AG04450 (cell line): ENCODE measurements around the gene CES2. TPM values are rescaled to one million over a fixed set of nuclear protein-coding genes. Genes with fewer than 3 reads are reported as not detected.

Experiments
- CTCF ChIA-PET: fragments of 300-600, 350-600 bp; formaldehyde crosslinking; extraction: SDS; loops from one replicate; lab custom pipeline; 2022; ENCODE audit warnings: antibody characterized with exemption, inconsistent platforms; lab: Charles Lee
- POLR2A ChIA-PET: fragments of 350-600 bp; formaldehyde crosslinking; extraction: SDS; loops from one replicate; lab custom pipeline; 2021; ENCODE audit warnings: antibody characterized with exemption, inconsistent platforms; lab: Yijun Ruan, JAX
- DNase-seq: peaks from one replicate; pipeline ENCODE4 v3.0.0-alpha.2; 2011; ENCODE audit warnings: low read depth, low spot score
- H3K27ac ChIP-seq: one replicate; pipeline ENCODE4 v1.5.1; 2012; ENCODE audit warnings: low read depth, low read length, control low read depth
- H3K27me3 ChIP-seq: one replicate; pipeline ENCODE4 v1.6.0; 2012; ENCODE audit warnings: low read length; ENCODE audit not compliant: control insufficient read depth, insufficient read depth
- H3K4me3 ChIP-seq: 2 replicates; pipeline ENCODE4 v1.5.1; 2011; ENCODE audit warnings: mild to moderate bottlenecking, low read depth, low read length, control low read depth
- H3K9me3 ChIP-seq: 2 replicates; pipeline ENCODE4 v1.5.1; 2012; ENCODE audit warnings: low read length; ENCODE audit not compliant: control insufficient read depth, insufficient read depth
- CTCF ChIP-seq: IDR thresholded peaks from 2 replicates; pipeline ENCODE4 v1.5.1; 2011; ENCODE audit warnings: low read depth, low read length, control low read depth, inconsistent platforms
- polyA plus RNA-seq: library from polyadenylated mRNA; depleted of rRNA; stranded (reverse); fragments of >200 nt; gene quantifications from 2 replicates; pipeline ENCODE4 v1.2.3, GENCODE V29; 2011

Gene CES2
- polyA plus RNA-seq, 1 experiment = 20.7 TPM

- Histone ChIP-seq H3K9me3 (no peaks in the 10 kb centered on the region), H3K27me3 (no peaks in the 10 kb centered on the region), H3K27ac (peak overlapping the region; percentile 73), H3K4me3 (no peak overlapping the region)
- TF ChIP-seq CTCF = no peak
- POLR2A ChIA-PET = interaction anchor here (0.5 to 1.6 kb wide), 6 partner anchors 14 to 265 kb away, joined by 3 to 4 read pairs (median 3); partner anchors contain the start of genes CDH16 and NOL3
- no peak for DNase-seq
- CTCF ChIA-PET = interaction anchor here (1.2 to 2.0 kb wide), 3 partner anchors 10 to 37 kb away, joined by 3 to 12 read pairs (median 9); no protein-coding TSS in a partner anchor
These were observed 30.3 kb upstream of the CES2 start for GRCh38 chr16:66904846-66905632.

- Histone ChIP-seq H3K4me3 (no peak overlapping the region), H3K27me3 (no peaks in the 10 kb centered on the region), H3K27ac (no peak overlapping the region), H3K9me3 (no peaks in the 10 kb centered on the region)
- POLR2A ChIA-PET = interaction anchor here (0.8 to 1.6 kb wide), 2 partner anchors 13 to 20 kb away, joined by 3 to 4 read pairs; partner anchors contain the start of gene CDH16
- no peak for DNase-seq
- TF ChIP-seq CTCF = no peak
- CTCF ChIA-PET = interaction anchor here (1.3 to 2.0 kb wide), 3 partner anchors 11 to 23 kb away, joined by 3 to 12 read pairs (median 9); partner anchors contain the start of gene CDH16
These were observed 29.4 kb upstream of the CES2 start for GRCh38 chr16:66905633-66906539.

- H3K27me3 ChIP-seq = no peaks in the 10 kb centered on the region
- no peak for DNase-seq
- H3K9me3 ChIP-seq = no peaks in the 10 kb centered on the region
- H3K4me3 ChIP-seq = no peak overlapping the region
- no peak overlapping the region for H3K27ac ChIP-seq
- no peak for TF ChIP-seq CTCF
- POLR2A ChIA-PET = no interaction called here
- CTCF ChIA-PET = interaction anchor here (1.3 kb wide), 1 partner anchor 12 kb away, joined by 3 read pairs; the partner anchor contains the start of gene CDH16
These were observed 28.1 kb upstream of the CES2 start for GRCh38 chr16:66906916-66907836.

- H3K4me3 ChIP-seq = no peak overlapping the region
- H3K27ac ChIP-seq = no peak overlapping the region
- no peaks in the 10 kb centered on the region for H3K27me3 ChIP-seq
- POLR2A ChIA-PET = no interaction called here
- TF ChIP-seq CTCF = no peak
- CTCF ChIA-PET = no interaction called here
- no peak for DNase-seq
- H3K9me3 ChIP-seq = no peaks in the 10 kb centered on the region; the same call in 1 of the 2 replicates
These were observed 27.2 kb upstream of the CES2 start for GRCh38 chr16:66908116-66908515.
